Esophagus squamous epithelium (tissue), 5 donors: ENCODE results near the gene UNC13C. TPM values are rescaled to one million over a fixed set of nuclear protein-coding genes. Genes with fewer than 3 reads are reported as not detected.

Experiments used
- DNase-seq: peaks from one replicate; lab custom pipeline; 2025; lab: John Stamatoyannopoulos, UW
- H3K27ac ChIP-seq, 4 donors: fragments of 200-600 bp; sonication (generic); one replicate each; pipeline ENCODE4 v1.5.1; 2016 to 2019; ENCODE audit warnings: mild to moderate bottlenecking in 1 of 4
- H3K27me3 ChIP-seq, 4 donors: fragments of 200-600 bp; sonication (generic); 1 replicate in 3 of 4; 2 replicates in 1 of 4; pipeline versions ENCODE4 v1.5.1 to v1.6.0; 2017 to 2021; ENCODE audit warnings: antibody characterized with exemption in 1 of 4
- H3K36me3 ChIP-seq, 3 donors: fragments of 200-600 bp; sonication (generic); one replicate each; pipeline ENCODE4 v1.5.1; 2016 to 2019
- H3K4me1 ChIP-seq, 3 donors: fragments of 200-600 bp; sonication (generic); one replicate each; pipeline ENCODE4 v1.5.1; 2017 to 2019
- H3K4me3 ChIP-seq, 4 donors: fragments of 200-600 bp; sonication (generic); 1 replicate in 3 of 4; 2 replicates in 1 of 4; pipeline ENCODE4 v1.5.1; 2016 to 2019; ENCODE audit warnings: mild to moderate bottlenecking in 2 of 4, moderate library complexity in 1 of 4
- H3K9me3 ChIP-seq, 3 donors: fragments of 200-600 bp; sonication (generic); one replicate each; pipeline ENCODE4 v1.5.1; 2016 to 2019
- POLR2A ChIP-seq, 4 donors: fragments of 450-650 bp; IDR thresholded peaks; one replicate each; pipeline ENCODE4 v1.6.1; 2017; ENCODE audit warnings: antibody characterized with exemption in 4 of 4, mild to moderate bottlenecking in 4 of 4, moderate library complexity in 3 of 4
- WGBS, 2 donors: methylation state at CpG; one replicate each; pipeline ENCODE4 v1.1.5; 2018; 5-methylcytosine and 5-hydroxymethylcytosine counted together
- intact Hi-C: fragments of 100-400 bp; cut with DNase I; formaldehyde crosslinking; loops from one replicate; pipeline ENCODE4 v1.15.0; 2022
- total RNA-seq, 4 donors: library from RNA; depleted of rRNA; stranded (reverse); fragments of >200 nt; gene quantifications; one replicate each; pipeline ENCODE4 v1.1.0, GENCODE V29; 2016
- TF ChIP-seq, protein P1 (sequence below), 6 experiments: fragments of 450-650 bp in 4 of 6; fragments of 200-600 bp in 2 of 6; sonication (generic) in 2 of 6; IDR thresholded peaks; one replicate each; pipeline ENCODE4 v1.5.1; 2016 to 2019; ENCODE audit warnings: antibody characterized with exemption in 6 of 6, mild to moderate bottlenecking in 4 of 6, moderate library complexity in 4 of 6
- donor health status: DM: yes; HTN: yes; CAD: no.

The UNC13C gene
- total RNA-seq, 4 donors from 2014 or later, result 0.18 to 0.19 TPM; not detected in 2

DNA sequence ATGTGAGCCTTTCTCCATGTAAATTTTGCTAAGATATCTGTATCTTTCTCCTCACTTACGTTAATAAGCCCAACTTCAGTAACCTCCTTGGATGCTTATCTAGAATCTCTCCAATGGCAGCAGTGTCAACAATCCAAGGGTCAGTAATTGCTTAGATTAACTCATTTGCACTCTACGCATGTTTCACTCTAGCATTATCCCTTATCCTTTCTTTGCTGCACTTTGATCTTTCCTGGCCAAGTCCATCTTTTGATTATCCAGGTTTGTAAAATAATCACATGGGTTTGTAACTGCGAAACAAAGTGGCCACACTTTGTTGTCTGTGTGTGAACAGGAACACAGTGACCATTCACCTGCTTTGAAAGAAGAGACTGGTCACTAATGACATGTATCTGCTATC, 640.9 kb downstream of the UNC13C start:
- H3K9me3 ChIP-seq, result no peaks in the 10 kb centered on the region
- no peak for TF ChIP-seq POLR2A (IDR thresholded peaks at IDR 0.05)
- TF ChIP-seq, protein P1, sequence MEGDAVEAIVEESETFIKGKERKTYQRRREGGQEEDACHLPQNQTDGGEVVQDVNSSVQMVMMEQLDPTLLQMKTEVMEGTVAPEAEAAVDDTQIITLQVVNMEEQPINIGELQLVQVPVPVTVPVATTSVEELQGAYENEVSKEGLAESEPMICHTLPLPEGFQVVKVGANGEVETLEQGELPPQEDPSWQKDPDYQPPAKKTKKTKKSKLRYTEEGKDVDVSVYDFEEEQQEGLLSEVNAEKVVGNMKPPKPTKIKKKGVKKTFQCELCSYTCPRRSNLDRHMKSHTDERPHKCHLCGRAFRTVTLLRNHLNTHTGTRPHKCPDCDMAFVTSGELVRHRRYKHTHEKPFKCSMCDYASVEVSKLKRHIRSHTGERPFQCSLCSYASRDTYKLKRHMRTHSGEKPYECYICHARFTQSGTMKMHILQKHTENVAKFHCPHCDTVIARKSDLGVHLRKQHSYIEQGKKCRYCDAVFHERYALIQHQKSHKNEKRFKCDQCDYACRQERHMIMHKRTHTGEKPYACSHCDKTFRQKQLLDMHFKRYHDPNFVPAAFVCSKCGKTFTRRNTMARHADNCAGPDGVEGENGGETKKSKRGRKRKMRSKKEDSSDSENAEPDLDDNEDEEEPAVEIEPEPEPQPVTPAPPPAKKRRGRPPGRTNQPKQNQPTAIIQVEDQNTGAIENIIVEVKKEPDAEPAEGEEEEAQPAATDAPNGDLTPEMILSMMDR (IDR thresholded peaks at IDR 0.05), result no peak
- 52 to 67% methylated on average over 3 of the region's 3 CpGs for WGBS, 2 donors
- H3K27ac ChIP-seq, result no peak overlapping the region
- no peaks in the 10 kb centered on the region for H3K27me3 ChIP-seq
- H3K36me3 ChIP-seq, result no peaks in the 10 kb centered on the region
- no peak overlapping the region for H3K4me3 ChIP-seq
- DNase-seq, result no peak
- no peaks in the 10 kb centered on the region for H3K4me1 ChIP-seq
- intact Hi-C loops, result no loop called here

DNA sequence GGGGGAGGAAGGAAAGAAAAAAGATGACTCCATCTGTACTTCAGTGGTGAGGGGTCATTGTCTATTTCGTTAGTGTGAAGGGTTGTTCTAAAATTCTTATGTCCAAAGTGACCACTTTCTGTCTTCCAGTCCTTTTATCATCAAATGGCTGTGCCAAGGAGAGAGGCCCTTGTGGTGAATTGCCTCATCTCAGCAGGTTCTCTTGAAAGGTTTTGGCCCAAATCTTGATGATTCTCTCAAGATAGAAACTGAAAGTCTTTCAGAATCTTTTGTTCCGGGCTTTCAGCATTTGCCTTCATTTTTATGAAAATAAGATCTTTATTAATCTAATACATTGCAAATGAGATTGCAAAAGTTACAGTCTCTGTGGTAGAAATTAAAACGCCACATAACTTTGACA, 642.7 kb downstream of the UNC13C start:
- no peaks in the 10 kb centered on the region for H3K9me3 ChIP-seq
- H3K36me3 ChIP-seq, result no peaks in the 10 kb centered on the region

DNA sequence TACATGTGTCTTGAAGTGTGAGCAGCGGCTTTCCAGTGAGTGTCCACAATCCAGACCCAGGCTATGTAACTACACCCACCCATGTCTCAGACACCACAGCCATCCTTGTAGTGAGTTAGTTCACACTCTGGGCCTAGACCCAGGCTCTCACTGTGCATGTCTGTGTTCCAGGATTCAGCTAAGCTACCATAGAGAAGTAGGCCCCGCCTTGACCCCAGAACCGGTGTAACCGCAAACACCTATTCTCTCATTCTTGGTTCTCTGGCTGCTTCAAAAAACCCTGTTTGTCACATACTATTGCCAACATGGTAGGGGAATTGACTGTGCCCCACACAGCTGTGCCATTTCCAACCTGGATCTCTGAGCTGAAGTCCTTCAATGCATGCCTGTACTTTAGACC, 657.9 kb downstream of the UNC13C start:
- Histone ChIP-seq H3K27me3 (no peaks in the 10 kb centered on the region), H3K36me3 (no peaks in the 10 kb centered on the region), H3K9me3 (no peaks in the 10 kb centered on the region), H3K27ac (no peak overlapping the region), H3K4me1 (no peaks in the 10 kb centered on the region), H3K4me3 (no peak overlapping the region)
- DNase-seq, result no peak
- WGBS, 2 donors, result 83 to 84% methylated on average over 4 of the region's 4 CpGs
- TF ChIP-seq, protein P1 (IDR thresholded peaks at IDR 0.05), result no peak
- TF ChIP-seq POLR2A (IDR thresholded peaks at IDR 0.05), result no peak
- intact Hi-C loops, result no loop called here

More for the DNA sequence above, 642.7 kb downstream of the UNC13C start:
- WGBS, 2 donors, result 62 to 74% methylated on average over 3 of the region's 3 CpGs
- Histone ChIP-seq H3K4me3 (no peak overlapping the region), H3K27ac (no peak overlapping the region), H3K4me1 (no peaks in the 10 kb centered on the region), H3K27me3 (no peaks in the 10 kb centered on the region)
- no peak for DNase-seq
- intact Hi-C loops, result no loop called here
- TF ChIP-seq, protein P1 (IDR thresholded peaks at IDR 0.05), result no peak
- no peak for TF ChIP-seq POLR2A (IDR thresholded peaks at IDR 0.05)

DNA sequence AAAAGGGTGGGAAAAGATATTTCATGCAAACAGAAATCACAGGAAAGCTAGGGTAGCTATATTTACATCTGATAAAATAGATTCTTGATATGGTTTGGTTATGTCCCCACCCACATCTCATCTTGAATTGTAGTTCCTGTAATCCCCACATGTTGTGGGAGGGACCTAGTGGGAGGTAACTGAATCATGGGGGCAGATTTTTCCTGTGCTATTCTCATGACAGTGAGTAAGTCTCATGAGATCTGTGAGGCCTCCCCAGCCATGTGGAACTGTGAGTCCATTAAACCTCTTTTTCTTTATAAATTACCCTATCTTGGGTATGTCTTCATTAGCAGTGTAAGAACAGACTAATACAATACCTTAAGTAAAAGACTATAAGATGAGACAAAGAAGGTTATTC, 660.4 kb downstream of the UNC13C start:
- Histone ChIP-seq H3K27me3 (no peaks in the 10 kb centered on the region), H3K36me3 (no peaks in the 10 kb centered on the region), H3K4me3 (no peak overlapping the region), H3K27ac (no peak overlapping the region), H3K4me1 (no peaks in the 10 kb centered on the region), H3K9me3 (no peaks in the 10 kb centered on the region)
- no peak for DNase-seq
- intact Hi-C loops, result no loop called here
- TF ChIP-seq, protein P1 (IDR thresholded peaks at IDR 0.05), result no peak
- TF ChIP-seq POLR2A (IDR thresholded peaks at IDR 0.05), result no peak

DNA sequence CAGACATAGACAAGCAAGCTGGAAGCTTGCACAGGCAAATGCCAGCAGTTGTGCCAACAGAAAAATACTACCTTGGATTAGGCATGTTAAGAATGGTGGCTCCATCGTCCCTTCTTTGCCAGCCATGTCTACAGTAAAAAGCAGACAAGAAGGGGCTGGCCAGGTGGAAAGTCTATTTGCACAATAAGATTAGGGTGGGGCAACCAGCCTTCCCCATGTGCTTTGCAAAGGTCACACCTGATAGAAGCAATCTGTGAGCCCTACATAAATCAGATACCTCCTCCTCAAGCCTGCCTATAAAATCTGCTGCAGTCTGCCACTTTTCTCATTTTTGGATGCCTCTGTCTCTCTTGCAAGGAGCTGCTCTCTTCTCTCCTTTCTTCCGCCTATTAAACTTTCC, 662.6 kb downstream of the UNC13C start:
- no peaks in the 10 kb centered on the region for H3K9me3 ChIP-seq
- no peak overlapping the region for H3K27ac ChIP-seq
- no peak for TF ChIP-seq POLR2A (IDR thresholded peaks at IDR 0.05)
- TF ChIP-seq, protein P1 (IDR thresholded peaks at IDR 0.05), result no peak
- no peaks in the 10 kb centered on the region for H3K27me3 ChIP-seq
- H3K4me1 ChIP-seq, result no peaks in the 10 kb centered on the region
- no peak for DNase-seq
- 65 to 67% methylated on average over 2 of the region's 2 CpGs for WGBS, 2 donors
- intact Hi-C loops, result no loop called here
- no peak overlapping the region for H3K4me3 ChIP-seq
- no peaks in the 10 kb centered on the region for H3K36me3 ChIP-seq
